SK-N-SH (cell line): ENCODE data around the gene RAB1A. TPM values are rescaled to one million over a fixed set of nuclear protein-coding genes. Genes with fewer than 3 reads are reported as not detected.

ENCODE experiments used
- CTCF ChIA-PET: fragments of 300-600, 350-600 bp; formaldehyde crosslinking; extraction: SDS; loops from one replicate; lab custom pipeline; 2021; lab: Yijun Ruan, JAX
- POLR2A ChIA-PET: fragments of 350-600 bp; sonication (Branson Sonifier 250); formaldehyde crosslinking; extraction: SDS; loops from one replicate; lab custom pipeline; 2020; ENCODE audit warnings: antibody characterized with exemption, inconsistent platforms; lab: Yijun Ruan, JAX
- DNase-seq: peaks from one replicate; pipeline ENCODE4 v3.0.0; 2012
- H2AFZ ChIP-seq: fragments of 200-600 bp; sonication (generic); 2 replicates; pipeline ENCODE4 v1.8.1; 2016; ENCODE audit warnings: antibody characterized with exemption, mild to moderate bottlenecking, low read depth
- H3F3A ChIP-seq: fragments of 200-600 bp; sonication (generic); replicated peaks from 2 replicates; pipeline ENCODE3; 2016; ENCODE audit warnings: antibody characterized with exemption, mild to moderate bottlenecking; ENCODE audit not compliant: insufficient read depth
- H3K27ac ChIP-seq, 2 experiments: fragments of 200-500 bp in 1 of 2; fragments of 200-600 bp in 1 of 2; sonication (Bioruptor generic) in 1 of 2; sonication (generic), shearing (Covaris generic) in 1 of 2; 2 replicates each; pipeline versions ENCODE4 v1.5.1 to v1.6.1; 2014 to 2016; ENCODE audit warnings: low read depth in 2 of 2, inconsistent platforms in 1 of 2, low read length in 1 of 2, mild to moderate bottlenecking in 1 of 2, mixed read lengths in 1 of 2
- H3K27me3 ChIP-seq: fragments of 200-600 bp; sonication (generic), shearing (Covaris generic); 2 replicates; pipeline ENCODE4 v1.6.1; 2016; ENCODE audit warnings: mixed run types; ENCODE audit not compliant: insufficient read depth
- H3K36me3 ChIP-seq, 2 experiments: fragments of 200-500 bp in 1 of 2; fragments of 200-600 bp in 1 of 2; sonication (Bioruptor generic) in 1 of 2; sonication (generic) in 1 of 2; replicated peaks in 1 of 2; 2 replicates each; pipeline versions ENCODE3 to v1.5.1; 2014 to 2016; ENCODE audit warnings: low read length in 1 of 2, mild to moderate bottlenecking in 1 of 2; ENCODE audit not compliant: insufficient read depth in 2 of 2, control insufficient read depth in 1 of 2
- H3K4me1 ChIP-seq, 2 experiments: fragments of 200-500 bp in 1 of 2; fragments of 200-600 bp in 1 of 2; sonication (Bioruptor generic) in 1 of 2; sonication (generic), shearing (Covaris generic) in 1 of 2; 2 replicates each; pipeline versions ENCODE4 v1.5.1 to v1.6.1; 2014 to 2016; ENCODE audit warnings: low read depth in 1 of 2, low read length in 1 of 2, mixed run types in 1 of 2; ENCODE audit not compliant: insufficient read depth in 2 of 2, control insufficient read depth in 1 of 2
- H3K4me2 ChIP-seq: fragments of 200-600 bp; sonication (generic), shearing (Covaris generic); 2 replicates; pipeline ENCODE4 v1.6.1; 2017; ENCODE audit warnings: mixed run types
- H3K4me3 ChIP-seq, 2 experiments: fragments of 200-500 bp in 1 of 2; fragments of 200-600 bp in 1 of 2; sonication (Bioruptor generic) in 1 of 2; sonication (generic), shearing (Covaris generic) in 1 of 2; 2 replicates each; pipeline versions ENCODE4 v1.5.1 to v1.8.1; 2014 to 2016; ENCODE audit warnings: low read depth in 2 of 2, inconsistent platforms in 1 of 2, low read length in 1 of 2, mild to moderate bottlenecking in 1 of 2, mixed read lengths in 1 of 2, moderate library complexity in 1 of 2
- H3K79me2 ChIP-seq: fragments of 200-600 bp; sonication (generic); 2 replicates; pipeline ENCODE4 v1.8.1; 2017; ENCODE audit warnings: mild to moderate bottlenecking; ENCODE audit not compliant: insufficient read depth
- H3K9ac ChIP-seq: fragments of 200-600 bp; sonication (generic); 2 replicates; pipeline ENCODE4 v1.6.1; 2017; ENCODE audit warnings: mixed run types
- H3K9me2 ChIP-seq: fragments of 200-600 bp; sonication (generic); 2 replicates; pipeline ENCODE4 v1.6.1; 2017; ENCODE audit warnings: mixed run types
- H3K9me3 ChIP-seq: fragments of 200-600 bp; sonication (generic); 2 replicates; pipeline ENCODE4 v1.6.1; 2017; ENCODE audit warnings: mixed run types, mild to moderate bottlenecking, moderate library complexity
- H4K20me1 ChIP-seq: fragments of 200-600 bp; sonication (generic); 2 replicates; pipeline ENCODE4 v1.6.1; 2017; ENCODE audit warnings: mild to moderate bottlenecking, mixed run types; ENCODE audit not compliant: insufficient read depth
- ELF1 ChIP-seq: IDR thresholded peaks from 2 replicates; pipeline ENCODE4 v1.4.0; 2012
- EP300 ChIP-seq, 2 experiments: IDR thresholded peaks; 2 replicates each; pipeline versions ENCODE4 v1.4.0 to v1.6.1; 2012; ENCODE audit warnings: borderline replicate concordance in 1 of 2, low read depth in 1 of 2, low read length in 1 of 2
- EZH2phosphoT487 ChIP-seq: fragments of 200-600 bp; sonication (generic); IDR thresholded peaks from 2 replicates; pipeline ENCODE4 v1.6.1; 2017; ENCODE audit warnings: low read depth, mixed run types, mild to moderate bottlenecking, antibody characterized with exemption, moderate library complexity, borderline replicate concordance
- FOSL2 ChIP-seq: IDR thresholded peaks from 2 replicates; pipeline ENCODE4 v1.4.0; 2012; ENCODE audit warnings: low read depth, mild to moderate bottlenecking, moderate library complexity, borderline replicate concordance
- IRF3 ChIP-seq: fragments of 150-350 bp; IDR thresholded peaks from 2 replicates; pipeline ENCODE4 v1.6.1; 2016; ENCODE audit warnings: mild to moderate bottlenecking, low read depth, low read length
- MEF2A ChIP-seq: IDR thresholded peaks from 2 replicates; pipeline ENCODE4 v1.4.0; 2012; ENCODE audit warnings: low read depth, borderline replicate concordance
- NFIC ChIP-seq: IDR thresholded peaks from 2 replicates; pipeline ENCODE4 v1.4.0; 2012; ENCODE audit warnings: borderline replicate concordance
- NRF1 ChIP-seq: IDR thresholded peaks from 2 replicates; pipeline ENCODE4 v1.6.1; 2012; ENCODE audit warnings: low read depth, mild to moderate bottlenecking, low read length
- POLR2AphosphoS5 ChIP-seq: IDR thresholded peaks from 2 replicates; pipeline ENCODE4 v1.6.1; 2012; ENCODE audit warnings: low read depth, low read length
- RAD21 ChIP-seq: IDR thresholded peaks from 2 replicates; pipeline ENCODE4 v1.6.1; 2012; ENCODE audit warnings: mild to moderate bottlenecking, low read length
- RCOR1 ChIP-seq: fragments of 150-350 bp; IDR thresholded peaks from 2 replicates; pipeline ENCODE4 v1.6.1; 2017; ENCODE audit warnings: antibody characterized with exemption, low read length
- REST ChIP-seq: IDR thresholded peaks from 2 replicates; pipeline ENCODE4 v1.6.1; 2012; ENCODE audit warnings: mild to moderate bottlenecking, low read depth, low read length, moderate library complexity
- RXRA ChIP-seq: IDR thresholded peaks from 2 replicates; pipeline ENCODE4 v1.4.0; 2012; ENCODE audit warnings: low read depth, mild to moderate bottlenecking, borderline replicate concordance
- TAF1 ChIP-seq: IDR thresholded peaks from 2 replicates; pipeline ENCODE4 v1.6.1; 2012; ENCODE audit warnings: low read depth, mild to moderate bottlenecking, low read length, moderate library complexity, borderline replicate concordance
- USF2 ChIP-seq: fragments of 150-350 bp; IDR thresholded peaks from 2 replicates; pipeline ENCODE4 v1.6.1; 2017; ENCODE audit warnings: antibody characterized with exemption, low read length, low read depth, borderline replicate concordance
- WGBS: methylation state at CpG from one replicate; pipeline ENCODE4 v1.1.6; 2017; ENCODE audit warnings: low lambda C conversion rate; 5-methylcytosine and 5-hydroxymethylcytosine counted together
- polyA plus RNA-seq, 3 experiments: library from polyadenylated mRNA; depleted of rRNA; stranded (reverse); fragments of >200 nt; gene quantifications; 2 replicates each; pipeline ENCODE4 v1.2.3, GENCODE V29; 2012
- TF ChIP-seq, protein P1 (sequence below): IDR thresholded peaks from 2 replicates; pipeline ENCODE4; 2012
- TF ChIP-seq, protein P2 (sequence below): fragments of 200-600 bp; sonication (generic); IDR thresholded peaks from 2 replicates; pipeline ENCODE4 v1.6.1; 2017; ENCODE audit warnings: antibody characterized with exemption, mild to moderate bottlenecking, moderate library complexity

RAB1A gene
- polyA plus RNA-seq, 1 of the 3 experiments (the other 2 are of a cell fraction) = 113 TPM

- Histone ChIP-seq H3K79me2 (peaks cover 86% of the 10 kb centered on the region), H3K36me3 (no peaks in the 10 kb centered on the region), H3K9ac (no peak overlapping the region), H3K27ac (no peak overlapping the region), H3F3A (peaks cover 24% of the 10 kb centered on the region), H3K4me2 (no peak overlapping the region), H4K20me1 (peaks cover 57% of the 10 kb centered on the region), H2AFZ (no peak overlapping the region), H3K27me3 (no peaks in the 10 kb centered on the region), H3K9me3 (no peaks in the 10 kb centered on the region), H3K4me1 (peaks cover 15 to 30% of the 10 kb centered on the region in 2 experiments), H3K9me2 (no peaks in the 10 kb centered on the region), H3K4me3 (no peak overlapping the region)
- TF ChIP-seq ELF1 (no peak), RAD21 (no peak), EZH2phosphoT487 (no peak), EP300 (IDR thresholded peaks at IDR 0.05; ENCODE audit: borderline replicate concordance in 1 of 2, low read depth in 1 of 2, low read length in 1 of 2) (no peak), IRF3 (no peak), RXRA (no peak), MEF2A (no peak), REST (no peak), POLR2AphosphoS5 (no peak), NRF1 (no peak), NFIC (no peak), USF2 (no peak), RCOR1 (no peak), FOSL2 (no peak), TAF1 (no peak)
- TF ChIP-seq, protein P1, sequence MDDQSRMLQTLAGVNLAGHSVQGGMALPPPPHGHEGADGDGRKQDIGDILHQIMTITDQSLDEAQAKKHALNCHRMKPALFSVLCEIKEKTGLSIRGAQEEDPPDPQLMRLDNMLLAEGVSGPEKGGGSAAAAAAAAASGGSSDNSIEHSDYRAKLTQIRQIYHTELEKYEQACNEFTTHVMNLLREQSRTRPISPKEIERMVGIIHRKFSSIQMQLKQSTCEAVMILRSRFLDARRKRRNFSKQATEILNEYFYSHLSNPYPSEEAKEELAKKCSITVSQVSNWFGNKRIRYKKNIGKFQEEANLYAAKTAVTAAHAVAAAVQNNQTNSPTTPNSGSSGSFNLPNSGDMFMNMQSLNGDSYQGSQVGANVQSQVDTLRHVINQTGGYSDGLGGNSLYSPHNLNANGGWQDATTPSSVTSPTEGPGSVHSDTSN = no peak
- TF ChIP-seq, protein P2, sequence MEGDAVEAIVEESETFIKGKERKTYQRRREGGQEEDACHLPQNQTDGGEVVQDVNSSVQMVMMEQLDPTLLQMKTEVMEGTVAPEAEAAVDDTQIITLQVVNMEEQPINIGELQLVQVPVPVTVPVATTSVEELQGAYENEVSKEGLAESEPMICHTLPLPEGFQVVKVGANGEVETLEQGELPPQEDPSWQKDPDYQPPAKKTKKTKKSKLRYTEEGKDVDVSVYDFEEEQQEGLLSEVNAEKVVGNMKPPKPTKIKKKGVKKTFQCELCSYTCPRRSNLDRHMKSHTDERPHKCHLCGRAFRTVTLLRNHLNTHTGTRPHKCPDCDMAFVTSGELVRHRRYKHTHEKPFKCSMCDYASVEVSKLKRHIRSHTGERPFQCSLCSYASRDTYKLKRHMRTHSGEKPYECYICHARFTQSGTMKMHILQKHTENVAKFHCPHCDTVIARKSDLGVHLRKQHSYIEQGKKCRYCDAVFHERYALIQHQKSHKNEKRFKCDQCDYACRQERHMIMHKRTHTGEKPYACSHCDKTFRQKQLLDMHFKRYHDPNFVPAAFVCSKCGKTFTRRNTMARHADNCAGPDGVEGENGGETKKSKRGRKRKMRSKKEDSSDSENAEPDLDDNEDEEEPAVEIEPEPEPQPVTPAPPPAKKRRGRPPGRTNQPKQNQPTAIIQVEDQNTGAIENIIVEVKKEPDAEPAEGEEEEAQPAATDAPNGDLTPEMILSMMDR = no peak
- 96% methylated on average over 7 of the region's 8 CpGs for WGBS
- ChIA-PET POLR2A (no interaction called here), CTCF (no interaction called here)
- DNase-seq = no peak
Observed at GRCh38 chr2:65061910-65062339, 68.0 kb downstream of the RAB1A start.
